Measurements from ENCODE around the gene C7. TPM values are rescaled to one million over a fixed set of nuclear protein-coding genes. Genes with fewer than 3 reads are reported as not detected.

Gene C7
- total and polyA plus RNA-seq, 10 of the 15 experiments (the other 5 are each of a cell fraction or from before 2014, with no cell fraction given) = 0.90 TPM; not detected in 9

- ChIA-PET RAD21 (ENCODE audit: unreplicated experiment) (no interaction called here), SMC1A (ENCODE audit: uncharacterized antibody, unreplicated experiment) (no interaction called here), CTCF (no interaction called here), POLR2A (no interaction called here)
- no peaks in the 10 kb centered on the region; a peak in 2 of 4 replicates for H3K27me3 ChIP-seq (replicated peaks in 1 of 2; ENCODE audit: control insufficient read depth in 2 of 2, insufficient read depth in 2 of 2, low read length in 1 of 2)
- no peaks in the 10 kb centered on the region for H4K20me1 ChIP-seq (ENCODE audit: control insufficient read depth, insufficient read depth)
- 20% methylated on average over 4 of the region's 4 CpGs for WGBS (ENCODE audit: insufficient coverage, insufficient replicate concordance, low lambda C conversion rate, missing lambda C conversion rate)
- no peaks in the 10 kb centered on the region for H3K36me3 ChIP-seq (ENCODE audit: control insufficient read depth in 2 of 2, insufficient read depth in 2 of 2, low read length in 1 of 2)
- intact Hi-C loops (cut with micrococcal nuclease; ENCODE audit: unreplicated experiment) (no loop called here), in situ Hi-C loops (cut with MboI) (no loop called here)
- DNase-seq (ENCODE audit: low read depth, low spot score) = no peak
- BruUV-seq (replicated peaks) = no TSS peak
- TF ChIP-seq SPI1 (IDR thresholded peaks at IDR 0.05; ENCODE audit: borderline replicate concordance, insufficient read depth, low read depth, low read length) (no peak), HDAC2 (IDR thresholded peaks at IDR 0.05) (no peak), CBFB (IDR thresholded peaks at IDR 0.05; ENCODE audit: low read depth) (no peak), JUNB (IDR thresholded peaks at IDR 0.05) (no peak), HSF1 (IDR thresholded peaks at IDR 0.05; ENCODE audit: low read depth, low read length) (no peak), NRF1 (conservative IDR thresholded peaks at IDR 0.05; ENCODE audit: low read depth, low read length) (no peak)
- no peaks in the 10 kb centered on the region for H3K79me2 ChIP-seq (ENCODE audit: control insufficient read depth, insufficient read depth, low read length)
- no peak overlapping the region for H3K27ac ChIP-seq (ENCODE audit: control insufficient read depth, insufficient read depth)
- H3K9ac ChIP-seq (ENCODE audit: control insufficient read depth, insufficient read depth, low read length) = no peak overlapping the region
- H3K4me3 ChIP-seq = no peak overlapping the region
- H3K9me3 ChIP-seq (replicated peaks; ENCODE audit: control insufficient read depth, insufficient read depth, low read length) = no peaks in the 10 kb centered on the region
- no peak for ATAC-seq
- H3K4me1 ChIP-seq (ENCODE audit: control insufficient read depth, insufficient read depth, low read length) = no peaks in the 10 kb centered on the region
- no peak overlapping the region for H2AFZ ChIP-seq (ENCODE audit: control insufficient read depth, low read depth, low read length)
- no peak for FAIRE-seq
- no peak overlapping the region for H3K4me2 ChIP-seq (ENCODE audit: control insufficient read depth, insufficient read depth)
Observed at GRCh38 chr5:40985501-40985900, 76.2 kb downstream of the C7 start.

GRCh38 chr5:40986666-40987065, 77.4 kb downstream of the C7 start:
- CTCF ChIA-PET = no interaction called here
- 40% methylated on average over 3 of the region's 3 CpGs for WGBS (ENCODE audit: insufficient coverage, insufficient replicate concordance, low lambda C conversion rate, missing lambda C conversion rate)

More at GRCh38 chr5:40986666-40987065, 77.4 kb downstream of the C7 start:
- no peak for ATAC-seq
- in situ Hi-C loops (cut with MboI) (no loop called here), intact Hi-C loops (cut with micrococcal nuclease; ENCODE audit: unreplicated experiment) (no loop called here)
- Histone ChIP-seq H2AFZ (ENCODE audit: control insufficient read depth, low read depth, low read length) (no peak overlapping the region), H3K27ac (ENCODE audit: control insufficient read depth, insufficient read depth) (no peak overlapping the region), H3K27me3 (replicated peaks in 1 of 2; ENCODE audit: control insufficient read depth in 2 of 2, insufficient read depth in 2 of 2, low read length in 1 of 2) (no peaks in the 10 kb centered on the region; a peak in 1 of 4 replicates), H3K4me1 (ENCODE audit: control insufficient read depth, insufficient read depth, low read length) (no peaks in the 10 kb centered on the region), H3K9ac (ENCODE audit: control insufficient read depth, insufficient read depth, low read length) (no peak overlapping the region), H3K4me3 (no peak overlapping the region), H3K79me2 (ENCODE audit: control insufficient read depth, insufficient read depth, low read length) (no peaks in the 10 kb centered on the region), H3K4me2 (ENCODE audit: control insufficient read depth, insufficient read depth) (no peak overlapping the region), H3K36me3 (ENCODE audit: control insufficient read depth in 2 of 2, insufficient read depth in 2 of 2, low read length in 1 of 2) (no peaks in the 10 kb centered on the region), H4K20me1 (ENCODE audit: control insufficient read depth, insufficient read depth) (no peaks in the 10 kb centered on the region), H3K9me3 (replicated peaks; ENCODE audit: control insufficient read depth, insufficient read depth, low read length) (no peaks in the 10 kb centered on the region)
- DNase-seq (ENCODE audit: low read depth, low spot score) = no peak
- ChIA-PET RAD21 (ENCODE audit: unreplicated experiment) (interaction anchor here (0.5 kb wide), 1 partner anchor 832 kb away, joined by 3 read pairs; no protein-coding TSS in a partner anchor), SMC1A (ENCODE audit: uncharacterized antibody, unreplicated experiment) (no interaction called here), POLR2A (no interaction called here)
- no TSS peak for BruUV-seq (replicated peaks)
- no peak for FAIRE-seq
- TF ChIP-seq NFYB (IDR thresholded peaks at IDR 0.05; ENCODE audit: insufficient read depth, low read depth, low read length) (no peak), STAT3 (IDR thresholded peaks at IDR 0.05; ENCODE audit: low read depth, low read length) (no peak), SUPT20H (IDR thresholded peaks at IDR 0.05; ENCODE audit: borderline replicate concordance, control insufficient read depth, low read depth, low read length) (no peak), WRNIP1 (IDR thresholded peaks at IDR 0.05; ENCODE audit: borderline replicate concordance, low read depth, low read length) (no peak), BCL11A (IDR thresholded peaks at IDR 0.05; ENCODE audit: low read depth, low read length) (no peak), RB1 (IDR thresholded peaks at IDR 0.05; ENCODE audit: borderline replicate concordance) (no peak), TBL1XR1 (IDR thresholded peaks at IDR 0.05; ENCODE audit: low read depth, low read length) (no peak), CTCF (IDR thresholded peaks at IDR 0.05 in 2 of 3, conservative IDR thresholded peaks at IDR 0.05 in 1 of 3; ENCODE audit: control insufficient read depth in 2 of 3, extremely low read depth in 1 of 3, insufficient read depth in 1 of 3, low read depth in 3 of 3, low read length in 3 of 3) (no peak), CBFB (IDR thresholded peaks at IDR 0.05; ENCODE audit: low read depth) (no peak), SUZ12 (IDR thresholded peaks at IDR 0.05; ENCODE audit: unreplicated experiment) (no peak)
